ENCODE measurements around the gene JAG1. TPM values are rescaled to one million over a fixed set of nuclear protein-coding genes. Genes with fewer than 3 reads are reported as not detected.

Gene JAG1
- total and polyA plus RNA-seq, 12 donors = 6.8 to 22.0 (median 13.3) TPM

- H3K4me1 ChIP-seq (replicated peaks in 1 of 2) = peaks cover 0 to 10% of the 10 kb centered on the region in 2 donors
- no peak for DNase-seq
- peak overlapping the region in 2 of 5 donors; percentile 42 to 64 for H3K27ac ChIP-seq
- H3K36me3 ChIP-seq (replicated peaks in 1 of 2) = peaks cover 0 to 33% of the 10 kb centered on the region in 2 donors
- TF ChIP-seq POLR2A (IDR thresholded peaks at IDR 0.05) = no peak
- TF ChIP-seq CTCF (IDR thresholded peaks at IDR 0.05) = no peak
- H3K9me3 ChIP-seq (replicated peaks in 1 of 3) = no peaks in the 10 kb centered on the region
- intact Hi-C loops (cut with DNase I) = no loop called here
- H3K4me3 ChIP-seq = no peak overlapping the region
- WGBS, 4 donors = 77 to 81% (median 79%) methylated on average over 6 of the region's 6 CpGs
- no peaks in the 10 kb centered on the region for H3K27me3 ChIP-seq
Observed at GRCh38 chr20:10637563-10637962, 36.2 kb downstream of the JAG1 start.

GRCh38 chr20:10637031-10637559 is 36.7 kb downstream of the JAG1 start:
- no peak for DNase-seq
- no peaks in the 10 kb centered on the region for H3K27me3 ChIP-seq
- TF ChIP-seq CTCF (IDR thresholded peaks at IDR 0.05) = no peak
- no peak for TF ChIP-seq POLR2A (IDR thresholded peaks at IDR 0.05)
- no peaks in the 10 kb centered on the region for H3K9me3 ChIP-seq (replicated peaks in 1 of 3)
- H3K27ac ChIP-seq = peak overlapping the region in 2 of 5 donors; percentile 42 to 64
- H3K4me1 ChIP-seq (replicated peaks in 1 of 2) = peaks cover 0 to 10% of the 10 kb centered on the region in 2 donors
- H3K4me3 ChIP-seq = no peak overlapping the region
- WGBS, 4 donors = 73 to 87% (median 77%) methylated on average over 10 of the region's 10 CpGs
- intact Hi-C loops (cut with DNase I) = no loop called here
- H3K36me3 ChIP-seq (replicated peaks in 1 of 2) = peaks cover 0 to 28% of the 10 kb centered on the region in 2 donors

- 82 to 84% (median 82%) methylated on average over 4 to 5 of the region's 5 CpGs for WGBS, 4 donors
- Histone ChIP-seq H3K27ac (peak overlapping the region in 2 of 5 donors; percentile 42 to 64), H3K27me3 (no peaks in the 10 kb centered on the region), H3K4me1 (replicated peaks in 1 of 2) (peaks cover 0 to 10% of the 10 kb centered on the region in 2 donors), H3K9me3 (replicated peaks in 1 of 3) (no peaks in the 10 kb centered on the region), H3K4me3 (no peak overlapping the region), H3K36me3 (replicated peaks in 1 of 2) (peaks cover 0 to 22% of the 10 kb centered on the region in 2 donors)
- TF ChIP-seq CTCF (IDR thresholded peaks at IDR 0.05) = no peak
- no peak for TF ChIP-seq POLR2A (IDR thresholded peaks at IDR 0.05)
- intact Hi-C loops (cut with DNase I) = no loop called here
- no peak for DNase-seq
Observed at GRCh38 chr20:10636326-10636818, 37.4 kb downstream of the JAG1 start.

GRCh38 chr20:10635476-10636208 is 38.2 kb downstream of the JAG1 start:
- WGBS, 4 donors = 89 to 93% (median 91%) methylated on average over 5 of the region's 5 CpGs
- no peaks in the 10 kb centered on the region for H3K27me3 ChIP-seq
- peaks cover 0 to 10% of the 10 kb centered on the region in 2 donors for H3K4me1 ChIP-seq (replicated peaks in 1 of 2)
- H3K27ac ChIP-seq = peak overlapping the region in 2 of 5 donors; percentile 4 to 28
- no peak overlapping the region for H3K4me3 ChIP-seq
- TF ChIP-seq CTCF (IDR thresholded peaks at IDR 0.05) (no peak), POLR2A (IDR thresholded peaks at IDR 0.05) (no peak)
- DNase-seq = no peak
- peaks cover 0 to 15% of the 10 kb centered on the region in 2 donors for H3K36me3 ChIP-seq (replicated peaks in 1 of 2)
- intact Hi-C loops (cut with DNase I) = no loop called here
- H3K9me3 ChIP-seq (replicated peaks in 1 of 3) = no peaks in the 10 kb centered on the region
